Amniotic stem cell (primary cell): ENCODE results near the gene ZBTB7C.

Experiments
- DNase-seq: peaks from one replicate; lab custom pipeline; 2025; lab: John Stamatoyannopoulos, UW

The ZBTB7C gene

GRCh38 chr18:48418539-48419276, 9.5 kb upstream of the ZBTB7C start:
- DNase-seq = no peak

GRCh38 chr18:48417985-48418384, 8.8 kb upstream of the ZBTB7C start:
- DNase-seq = no peak

- no peak for DNase-seq
These were observed 4.2 kb upstream of the ZBTB7C start for GRCh38 chr18:48413342-48413741.

- DNase-seq = no peak
These were observed 3.3 kb upstream of the ZBTB7C start for GRCh38 chr18:48412339-48412929.

GRCh38 chr18:48410095-48410920, 1.1 kb upstream of the ZBTB7C start:
- DNase-seq = peak; percentile 64

- DNase-seq = no peak
These were observed 460 bp upstream of the ZBTB7C start for GRCh38 chr18:48409591-48410094.

- DNase-seq = no peak
These were observed 964 bp downstream of the ZBTB7C start for GRCh38 chr18:48408111-48408726.

- DNase-seq = no peak
These were observed 1.8 kb downstream of the ZBTB7C start for GRCh38 chr18:48407358-48407757.

GRCh38 chr18:48405978-48406377, 3.2 kb downstream of the ZBTB7C start:
- no peak for DNase-seq

GRCh38 chr18:48404716-48405507, 4.3 kb downstream of the ZBTB7C start:
- DNase-seq = no peak

GRCh38 chr18:48402953-48403352, 6.2 kb downstream of the ZBTB7C start:
- DNase-seq = no peak

- no peak for DNase-seq
These were observed 9.7 kb downstream of the ZBTB7C start for GRCh38 chr18:48399303-48400075.

GRCh38 chr18:48398074-48398473, 11.1 kb downstream of the ZBTB7C start:
- no peak for DNase-seq

- no peak for DNase-seq
These were observed 12.2 kb downstream of the ZBTB7C start for GRCh38 chr18:48397021-48397420.

- DNase-seq = no peak
These were observed 12.6 kb downstream of the ZBTB7C start for GRCh38 chr18:48396561-48396960.

- no peak for DNase-seq
These were observed 13.5 kb downstream of the ZBTB7C start for GRCh38 chr18:48395646-48396045.

- no peak for DNase-seq
These were observed 15.0 kb downstream of the ZBTB7C start for GRCh38 chr18:48394176-48394575.

GRCh38 chr18:48393776-48394175, 15.4 kb downstream of the ZBTB7C start:
- DNase-seq = no peak

- DNase-seq = no peak
These were observed 16.0 kb downstream of the ZBTB7C start for GRCh38 chr18:48393170-48393569.

GRCh38 chr18:48392268-48392667, 16.9 kb downstream of the ZBTB7C start:
- no peak for DNase-seq

GRCh38 chr18:48391868-48392267, 17.3 kb downstream of the ZBTB7C start:
- no peak for DNase-seq
